ENCODE measurements around the gene KLC3. TPM values are rescaled to one million over a fixed set of nuclear protein-coding genes. Genes with fewer than 3 reads are reported as not detected.

The KLC3 gene
- polyA plus RNA-seq, 1 of the 3 experiments (the other 2 are of a cell fraction) = 1.2 TPM

- TF ChIP-seq REST (IDR thresholded peaks at IDR 0.05; ENCODE audit: low read depth, low read length) = no peak
- TF ChIP-seq IRF3 (IDR thresholded peaks at IDR 0.05; ENCODE audit: low read depth, low read length) = no peak
- TF ChIP-seq MEF2A (IDR thresholded peaks at IDR 0.05; ENCODE audit: borderline replicate concordance, low read depth) = no peak
- no peak for TF ChIP-seq GATA2 (CRISPR knock-in tag; IDR thresholded peaks at IDR 0.05)
- TF ChIP-seq POLR2AphosphoS5 (IDR thresholded peaks at IDR 0.05; ENCODE audit: low read depth, low read length) = no peak
Observed at GRCh38 chr19:45364696-45365095, 24.1 kb downstream of the KLC3 start (continued).

- Histone ChIP-seq H3K79me2 (ENCODE audit: insufficient read depth) (peaks cover 46% of the 10 kb centered on the region), H3K9ac (no peak overlapping the region), H3K4me1 (ENCODE audit: control insufficient read depth in 1 of 2, insufficient read depth in 2 of 2, low read depth in 1 of 2, low read length in 1 of 2) (peaks cover 4 to 7% of the 10 kb centered on the region in 2 experiments; a peak in 1 of 4 replicates), H3K4me3 (ENCODE audit: low read depth in 2 of 2, low read length in 1 of 2) (no peak overlapping the region; a peak in 1 of 4 replicates), H3F3A (replicated peaks; ENCODE audit: insufficient read depth) (peaks cover 10% of the 10 kb centered on the region), H3K27me3 (ENCODE audit: insufficient read depth) (no peaks in the 10 kb centered on the region), H3K27ac (ENCODE audit: low read depth in 2 of 2, low read length in 1 of 2) (no peak overlapping the region), H3K9me2 (no peaks in the 10 kb centered on the region), H2AFZ (ENCODE audit: low read depth) (no peak overlapping the region), H3K9me3 (no peaks in the 10 kb centered on the region), H3K36me3 (replicated peaks in 1 of 2; ENCODE audit: control insufficient read depth in 1 of 2, insufficient read depth in 2 of 2, low read length in 1 of 2) (peaks cover 8 to 17% of the 10 kb centered on the region in 2 experiments), H4K20me1 (ENCODE audit: insufficient read depth) (no peaks in the 10 kb centered on the region), H3K4me2 (peak overlapping the region; percentile 96)
- WGBS (ENCODE audit: low lambda C conversion rate) = 98% methylated on average over 3 of the region's 4 CpGs
- TF ChIP-seq CTCF (IDR thresholded peaks at IDR 0.05) (no peak), YY1 (IDR thresholded peaks at IDR 0.05; ENCODE audit: low read depth) (no peak), ZBTB33 (IDR thresholded peaks at IDR 0.05; ENCODE audit: borderline replicate concordance, low read depth) (no peak), MEF2A (IDR thresholded peaks at IDR 0.05; ENCODE audit: borderline replicate concordance, low read depth) (no peak), FOXJ3 (CRISPR knock-in tag; IDR thresholded peaks at IDR 0.05) (no peak), GATA2 (CRISPR knock-in tag; IDR thresholded peaks at IDR 0.05) (no peak), PBX3 (IDR thresholded peaks at IDR 0.05) (no peak)
- ChIA-PET CTCF (interaction anchor here (1.3 to 1.6 kb wide), 2 partner anchors 10 to 29 kb away, joined by 3 to 6 read pairs; no protein-coding TSS in a partner anchor), POLR2A (no interaction called here)
- DNase-seq = no peak
Observed at GRCh38 chr19:45368127-45368526, 27.6 kb downstream of the KLC3 start.

All from SK-N-SH (cell line).